DMS 273 (cell line): ENCODE results near the gene BRCA1.
"Not testable (repeated sequence)": the region's sequence is repeated elsewhere in the genome, so short reads cannot be mapped to it uniquely, and the experiment has no call there.

Experiments used
- DNase-seq: peaks from one replicate; lab custom pipeline; 2025; ENCODE audit not compliant: unreplicated experiment; lab: John Stamatoyannopoulos, UW

Gene BRCA1

DNA sequence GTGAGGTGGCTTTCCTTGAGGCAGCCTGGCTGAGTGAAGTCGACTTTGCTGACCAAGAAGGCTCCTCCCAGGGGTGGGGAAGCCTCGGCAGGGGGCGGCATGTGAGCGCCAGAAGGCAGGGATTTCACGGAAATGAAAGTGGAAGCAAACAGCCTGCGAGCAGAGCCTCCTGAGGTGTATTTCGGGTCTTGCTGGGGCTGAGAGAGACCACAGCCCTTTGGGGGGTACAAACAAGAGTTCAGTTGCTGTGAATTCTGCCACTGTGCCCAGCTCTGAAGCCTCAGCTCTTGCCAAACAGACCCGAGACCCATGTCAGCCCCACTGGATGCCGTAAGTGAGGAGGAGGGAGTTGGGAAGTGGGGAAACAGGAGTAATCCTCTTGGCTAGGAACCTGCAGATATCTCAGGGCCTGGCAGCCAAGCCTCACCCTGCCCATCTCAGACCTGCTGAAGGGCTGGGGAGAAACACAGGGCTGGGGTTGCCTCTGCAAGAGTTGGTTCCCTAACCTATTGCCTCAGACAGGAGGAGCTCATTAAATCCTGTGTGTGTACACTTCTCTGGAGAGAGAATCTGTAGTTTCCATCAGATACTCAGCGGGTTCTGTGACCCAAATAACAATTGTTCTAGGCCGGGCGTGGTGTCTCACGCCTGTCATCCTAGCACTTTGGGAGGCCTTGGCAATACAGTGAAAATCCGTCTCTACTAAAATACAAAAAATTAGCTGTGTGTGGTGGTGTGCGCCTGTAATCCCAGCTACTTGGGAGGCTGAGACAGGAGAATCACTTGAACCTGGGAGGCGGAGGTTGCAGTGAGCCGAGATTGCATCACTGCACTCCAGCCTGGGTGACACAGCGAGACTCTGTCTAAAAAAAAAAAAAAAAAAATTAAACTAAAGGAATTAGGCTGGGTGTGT is 118.3 kb downstream of the BRCA1 start, which contains the start of gene IFI35:
Gene IFI35, plus strand, starts transcription at position 146 of the 913 bp plus-strand sequence. Its CDS starts 164 bp downstream, at position 310.
- peak; percentile 91 for DNase-seq

DNA sequence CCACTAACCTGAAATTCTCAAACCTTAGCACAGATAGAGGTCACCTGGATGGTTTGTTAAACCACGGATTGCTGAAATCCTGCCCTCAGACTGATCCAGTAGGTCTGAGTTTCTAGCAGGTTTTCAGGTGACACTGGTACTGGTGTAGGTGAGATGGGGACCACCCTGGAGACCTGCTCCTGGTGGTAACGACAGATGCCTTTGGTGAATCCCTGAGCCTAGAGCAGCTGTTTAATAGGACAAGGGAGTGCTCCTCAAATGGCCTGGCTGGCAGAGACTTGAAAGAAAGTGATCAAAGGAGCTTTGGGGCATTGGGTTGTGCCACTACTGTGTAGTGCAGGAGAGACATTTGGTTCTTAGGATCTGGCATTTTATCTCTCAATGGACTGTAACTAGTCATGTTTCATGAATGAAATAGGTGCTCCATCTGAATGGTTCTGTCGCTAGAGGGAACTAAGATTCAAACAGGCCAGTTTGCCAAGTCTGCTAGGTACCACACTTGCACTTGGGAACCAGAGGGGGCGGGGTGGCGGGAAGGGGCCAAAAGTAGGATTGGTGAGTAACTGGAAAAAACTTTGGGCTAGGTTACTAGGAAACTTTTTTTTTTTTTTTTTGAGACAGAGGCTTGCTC is 121.5 kb downstream of the BRCA1 start:
- DNase-seq, result peak; percentile 87

DNA sequence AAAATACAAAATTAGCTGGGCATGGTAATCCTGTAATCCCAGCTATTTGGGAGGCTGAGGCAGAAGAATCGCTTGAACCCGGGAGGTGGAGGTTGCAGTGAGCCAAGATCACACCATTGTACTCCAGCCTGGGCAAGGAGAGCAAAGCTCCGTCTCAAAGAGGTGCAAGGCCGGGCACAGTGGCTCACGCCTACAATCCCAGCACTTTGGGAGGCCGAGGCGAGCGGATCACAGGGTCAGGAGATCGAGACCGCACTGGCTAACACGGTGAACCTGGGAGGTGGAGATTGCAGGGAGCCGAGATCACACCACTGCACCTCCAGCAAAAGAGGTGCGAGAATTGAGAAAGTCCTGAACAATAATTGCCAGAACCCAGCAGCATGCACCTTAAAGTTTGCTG is 124.3 kb downstream of the BRCA1 start:
- DNase-seq, result not testable (repeated sequence)

DNA sequence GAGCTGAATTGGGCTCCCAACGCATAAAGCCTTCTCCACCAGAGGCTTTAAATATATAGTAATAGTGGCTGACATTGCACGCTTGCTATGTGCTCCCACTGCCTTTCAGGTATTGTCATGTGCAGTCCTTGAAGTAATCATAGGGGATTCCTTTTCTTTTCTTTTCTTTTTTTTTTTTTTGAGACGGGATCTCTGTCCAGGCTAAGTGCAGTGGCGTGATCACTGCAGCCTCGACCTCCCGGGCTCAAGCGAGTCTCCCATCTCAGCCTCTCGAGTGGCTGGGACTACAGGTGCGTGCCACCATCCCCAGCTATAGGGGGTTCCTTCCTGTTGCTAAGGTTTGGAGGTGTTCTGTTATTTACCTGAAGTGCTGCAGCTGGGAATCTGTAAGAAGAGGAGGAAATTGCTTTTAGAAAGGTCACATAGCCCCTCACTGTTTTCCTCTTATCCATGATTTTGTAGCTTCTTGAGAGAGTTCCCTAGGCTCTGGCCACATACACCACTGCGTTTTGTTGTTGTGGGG is 126.1 kb downstream of the BRCA1 start:
- no peak for DNase-seq

DNA sequence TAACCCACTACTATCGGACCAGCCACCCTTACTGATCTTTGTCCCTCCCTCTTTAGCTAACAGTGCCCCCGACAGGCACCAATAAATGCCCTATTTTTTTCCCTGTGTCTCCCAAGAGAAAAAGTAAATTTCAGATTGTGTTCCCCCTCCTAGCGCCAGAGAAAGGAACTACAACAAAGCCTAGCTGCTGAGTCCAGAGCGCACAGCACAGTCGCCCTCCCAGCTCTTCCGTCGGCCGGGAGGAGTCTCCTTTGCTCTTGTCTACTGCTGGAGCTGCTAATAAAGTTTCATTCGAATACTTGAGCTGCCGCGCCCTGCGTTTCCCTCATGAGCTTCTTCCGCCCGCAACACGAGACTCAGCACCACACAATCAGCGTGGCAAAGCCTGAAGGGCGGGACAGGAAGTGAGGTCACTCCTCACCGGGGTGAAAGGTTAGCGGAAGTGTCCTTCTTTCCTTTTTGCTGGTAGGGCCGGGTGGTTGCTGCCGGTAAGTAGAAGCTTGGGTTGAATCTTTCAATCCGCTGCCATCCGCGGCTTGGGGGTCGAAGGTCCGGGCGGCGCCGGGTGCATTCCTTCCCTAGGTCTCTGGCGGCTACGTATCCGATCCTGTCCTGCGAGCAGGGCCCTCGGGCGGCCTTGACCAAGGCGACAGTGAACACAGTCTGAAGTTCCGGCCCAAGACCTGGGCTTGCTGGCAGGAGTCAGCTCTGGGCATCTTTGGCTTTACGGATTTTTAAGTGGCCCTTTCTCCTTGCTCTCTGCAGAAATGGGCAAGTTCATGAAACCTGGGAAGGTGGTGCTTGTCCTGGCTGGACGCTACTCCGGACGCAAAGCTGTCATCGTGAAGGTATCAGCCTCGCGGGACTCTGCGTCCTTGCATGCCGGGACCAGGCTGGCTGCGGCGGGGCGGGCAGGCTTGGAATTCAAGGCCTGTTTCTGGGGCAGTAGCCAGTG is 126.9 kb downstream of the BRCA1 start, which contains the start of gene RPL27:
Gene RPL27, plus strand, starts transcription at position 436 of the 955 bp plus-strand sequence. Its CDS starts 332 bp downstream, at position 768.
- peak; percentile 100 for DNase-seq

DNA sequence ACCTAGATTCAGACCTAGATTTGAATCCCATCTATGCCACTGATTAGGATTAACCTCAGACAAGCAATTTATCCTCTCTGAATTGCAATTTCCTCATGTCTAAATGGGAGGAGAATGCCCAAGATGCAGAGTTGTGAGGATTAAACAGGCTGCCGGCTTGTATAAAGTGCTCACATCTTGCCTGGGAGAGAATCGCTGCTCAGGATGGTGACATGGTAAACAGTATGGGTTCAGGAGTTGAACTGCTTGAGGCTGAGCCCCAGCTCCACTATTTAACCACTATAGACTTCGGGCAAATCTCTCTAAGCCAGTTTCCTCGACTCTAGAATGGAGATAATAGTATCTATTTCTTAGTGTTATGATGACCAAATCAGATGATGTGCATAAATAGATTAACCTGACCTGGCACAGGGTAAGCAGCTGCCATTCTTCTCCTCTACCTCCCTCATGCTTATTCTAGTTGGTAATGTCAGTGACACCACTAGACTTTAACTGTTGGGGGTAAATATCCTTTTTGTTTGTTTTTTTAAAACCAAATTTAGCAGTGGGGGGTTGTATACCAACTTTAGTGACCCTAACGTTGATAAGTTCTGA is 127.7 kb downstream of the BRCA1 start:
- peak; percentile 55 for DNase-seq
